Activated CD4-positive, alpha-beta memory T cell treated with anti-CD3 and anti-CD28 coated beads for 36 hours (primary cell): ENCODE results near the gene MAMLD1. TPM values are rescaled to one million over a fixed set of nuclear protein-coding genes. Genes with fewer than 3 reads are reported as not detected.

ENCODE experiments used
- CTCF ChIA-PET: fragments of 350-600 bp; sonication (Branson Sonifier 250); formaldehyde crosslinking; loops from one replicate; lab custom pipeline; 2021; ENCODE audit warnings: antibody characterized with exemption, inconsistent platforms; lab: Charles Lee
- POLR2A ChIA-PET: fragments of 350-600 bp; sonication (Branson Sonifier 250); formaldehyde crosslinking; loops from one replicate; lab custom pipeline; 2021; ENCODE audit warnings: antibody characterized with exemption; lab: Charles Lee
- DNase-seq: peaks from one replicate; pipeline ENCODE4 v3.0.0-alpha.2; 2020
- H3K27ac Mint-ChIP-seq: one replicate; pipeline ENCODE4 v1.8.0; 2021; ENCODE audit warnings: mixed read lengths
- H3K27me3 Mint-ChIP-seq: one replicate; pipeline ENCODE4 v1.8.0; 2021; ENCODE audit warnings: mixed read lengths
- H3K36me3 Mint-ChIP-seq: one replicate; pipeline ENCODE4 v1.8.0; 2021; ENCODE audit warnings: mixed read lengths
- H3K4me1 Mint-ChIP-seq: one replicate; pipeline ENCODE4 v1.8.0; 2021; ENCODE audit warnings: low read depth, mixed read lengths
- H3K4me3 Mint-ChIP-seq: one replicate; pipeline ENCODE4 v1.8.0; 2021; ENCODE audit warnings: mild to moderate bottlenecking, mixed read lengths
- H3K9me3 Mint-ChIP-seq: one replicate; pipeline ENCODE4 v1.8.0; 2021; ENCODE audit warnings: mixed read lengths
- intact Hi-C: fragments of 100-400 bp; cut with micrococcal nuclease; formaldehyde crosslinking; loops from one replicate; pipeline ENCODE4 v1.15.1; 2023
- total RNA-seq, 2 experiments: library from RNA; stranded (reverse); gene quantifications; one replicate each; pipeline ENCODE4 v1.2.3, GENCODE V29; 2021

The MAMLD1 gene
- total RNA-seq, 2 experiments from 2014 or later: 2.1 to 2.2 TPM

DNA sequence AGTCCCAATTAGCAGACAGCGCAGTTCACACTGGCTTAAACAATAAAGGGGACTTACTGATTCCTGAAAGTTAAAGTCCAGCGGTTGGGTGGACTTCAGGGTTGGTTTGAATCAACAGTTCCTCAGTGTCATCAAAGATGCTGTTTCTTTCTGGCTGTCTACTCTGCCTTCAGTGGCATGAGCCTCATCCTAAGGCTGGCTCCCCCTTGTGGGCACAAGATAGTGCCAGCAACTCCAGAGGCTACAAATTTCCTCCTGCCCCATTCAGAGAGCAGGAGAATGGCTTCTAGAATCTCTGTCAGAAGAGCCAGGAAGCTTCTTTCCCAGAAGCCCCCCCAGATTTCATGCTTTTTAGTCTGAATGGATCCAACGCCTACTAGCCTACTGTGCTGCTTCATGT, 122.9 kb downstream of the MAMLD1 start:
- no peaks in the 10 kb centered on the region for H3K36me3 Mint-ChIP-seq
- no peak overlapping the region for H3K27ac Mint-ChIP-seq
- ChIA-PET POLR2A (interaction anchor here (0.7 kb wide), 1 partner anchor 17 kb away, joined by 3 read pairs; no protein-coding TSS in a partner anchor), CTCF (interaction anchor here (1.1 to 2.8 kb wide), 5 partner anchors 9 to 198 kb away, joined by 3 to 9 read pairs (median 5); no protein-coding TSS in a partner anchor)
- intact Hi-C loops: loop anchor here (1.0 to 2.0 kb wide), 2 partner anchors 36 to 121 kb away; no protein-coding TSS in a partner anchor
- no peak overlapping the region for H3K4me3 Mint-ChIP-seq
- no peaks in the 10 kb centered on the region for H3K27me3 Mint-ChIP-seq
- DNase-seq: peak; percentile 52
- H3K4me1 Mint-ChIP-seq: peaks cover 27% of the 10 kb centered on the region
- no peaks in the 10 kb centered on the region for H3K9me3 Mint-ChIP-seq

- CTCF ChIA-PET: interaction anchor here (0.6 to 2.8 kb wide), 7 partner anchors 8 to 123 kb away, joined by 3 to 9 read pairs (median 5); no protein-coding TSS in a partner anchor
- Mint-ChIP-seq H3K36me3 (no peaks in the 10 kb centered on the region), H3K27me3 (no peaks in the 10 kb centered on the region), H3K4me3 (no peak overlapping the region), H3K9me3 (no peaks in the 10 kb centered on the region), H3K27ac (no peak overlapping the region), H3K4me1 (peaks cover 15% of the 10 kb centered on the region)
- POLR2A ChIA-PET: no interaction called here
- intact Hi-C loops: loop anchor here (2.0 kb wide), 1 partner anchor 123 kb away; no protein-coding TSS in a partner anchor
- no peak for DNase-seq
Observed at GRCh38 chrX:150487369-150488094, 124.4 kb downstream of the MAMLD1 start.

DNA sequence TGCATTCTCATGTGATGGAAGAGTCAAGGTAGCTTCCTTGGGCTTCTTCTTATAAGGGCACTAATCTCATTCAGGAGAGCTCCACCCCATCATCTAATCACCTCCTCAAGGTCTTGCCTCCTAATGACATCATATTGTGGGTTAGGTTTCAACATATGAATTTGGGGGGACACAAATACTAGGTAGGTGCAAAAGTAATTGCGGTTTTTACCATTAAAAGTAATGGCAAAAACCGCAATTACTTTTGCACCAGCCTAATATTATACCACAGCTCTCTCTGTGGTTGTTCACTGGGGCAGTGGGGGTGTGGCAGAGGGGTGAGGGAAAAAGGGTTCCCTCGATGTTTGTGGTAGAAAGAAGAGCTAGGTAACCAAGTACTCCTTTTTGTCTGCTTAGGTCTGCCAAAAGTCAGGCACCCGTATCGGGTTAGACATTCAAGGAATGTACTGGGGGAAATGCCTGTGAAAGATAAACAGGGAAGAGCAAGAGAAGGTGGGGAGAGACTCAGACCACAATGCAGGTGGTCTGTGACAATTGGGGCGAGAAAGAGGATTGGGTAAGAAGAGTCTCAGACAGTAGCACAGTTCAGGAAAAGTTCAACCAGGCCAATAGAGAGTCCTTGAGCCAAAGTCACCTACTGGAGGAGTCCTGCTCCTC, 126.4 kb downstream of the MAMLD1 start:
- Mint-ChIP-seq H3K36me3 (no peaks in the 10 kb centered on the region), H3K4me1 (no peaks in the 10 kb centered on the region), H3K9me3 (no peaks in the 10 kb centered on the region), H3K4me3 (no peak overlapping the region), H3K27ac (no peak overlapping the region), H3K27me3 (no peaks in the 10 kb centered on the region)
- no peak for DNase-seq
- intact Hi-C loops: no loop called here
- CTCF ChIA-PET: no interaction called here
- POLR2A ChIA-PET: no interaction called here

DNA sequence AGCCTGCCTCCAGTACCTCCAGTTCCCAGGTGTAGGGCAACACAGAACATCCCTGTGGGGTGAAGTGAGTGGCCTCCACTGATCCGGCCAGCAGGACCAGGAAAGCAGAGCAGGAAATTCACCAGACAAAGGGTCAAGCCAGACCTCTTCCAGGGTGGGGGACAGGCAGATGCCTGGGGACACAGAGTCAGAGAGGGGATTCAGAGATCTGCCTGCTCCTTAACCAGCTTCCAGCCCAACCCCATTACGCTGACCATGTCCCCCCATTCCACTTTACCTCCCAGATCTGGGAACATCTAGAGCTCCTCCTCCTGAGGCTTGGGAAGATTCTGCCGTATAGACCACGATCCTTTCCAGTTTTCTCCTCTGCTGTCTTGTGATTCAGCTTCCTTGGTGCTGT, 132.4 kb downstream of the MAMLD1 start:
- no peaks in the 10 kb centered on the region for H3K36me3 Mint-ChIP-seq
- intact Hi-C loops: no loop called here
- H3K4me1 Mint-ChIP-seq: no peaks in the 10 kb centered on the region
- H3K27ac Mint-ChIP-seq: no peak overlapping the region
- CTCF ChIA-PET: interaction anchor here (1.0 to 1.8 kb wide), 2 partner anchors 9 to 46 kb away, joined by 3 to 5 read pairs; no protein-coding TSS in a partner anchor
- no peak overlapping the region for H3K4me3 Mint-ChIP-seq
- POLR2A ChIA-PET: no interaction called here
- no peaks in the 10 kb centered on the region for H3K9me3 Mint-ChIP-seq
- no peak for DNase-seq
- H3K27me3 Mint-ChIP-seq: no peaks in the 10 kb centered on the region

DNA sequence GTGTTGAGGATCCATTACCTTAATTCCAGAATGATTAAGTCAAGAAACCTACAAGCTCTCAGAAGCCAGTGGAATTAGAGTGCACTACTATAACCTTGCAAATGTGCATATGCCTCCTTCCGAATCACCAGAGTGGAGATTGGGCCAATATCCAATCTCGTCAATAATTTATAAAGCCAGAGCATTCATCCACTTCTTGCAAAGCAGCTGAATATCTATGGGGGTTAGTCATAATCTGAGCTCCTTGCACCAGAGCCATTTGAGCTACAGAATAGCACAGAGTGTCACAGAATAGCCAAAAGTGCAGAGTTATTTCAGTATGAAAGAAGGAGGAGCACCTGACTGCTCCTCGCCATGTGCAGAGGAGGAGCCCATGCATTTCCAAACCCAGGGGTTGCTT, 136.1 kb downstream of the MAMLD1 start:
- H3K27me3 Mint-ChIP-seq: no peaks in the 10 kb centered on the region
- CTCF ChIA-PET: interaction anchor here (1.2 kb wide), 1 partner anchor 134 kb away, joined by 3 read pairs; no protein-coding TSS in a partner anchor

DNA sequence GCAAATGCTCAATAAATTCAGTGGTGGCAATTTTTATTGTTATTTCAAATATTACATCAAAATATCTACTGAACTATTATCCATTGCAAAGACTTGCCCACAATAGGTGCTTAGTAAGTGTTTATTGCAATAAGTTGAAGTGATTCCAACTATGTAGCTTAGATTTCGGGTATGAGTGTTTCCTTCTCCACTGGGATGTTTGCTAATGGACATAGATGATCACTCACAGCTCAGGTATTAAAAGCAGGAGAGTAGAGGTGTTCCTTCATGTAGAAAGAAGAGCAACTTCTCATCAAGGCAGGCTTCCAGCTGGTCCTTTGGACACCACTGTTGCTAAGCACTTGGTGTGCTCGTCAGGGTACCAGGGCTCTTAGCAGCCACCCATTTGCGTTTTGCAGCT, 139.0 kb downstream of the MAMLD1 start:
- no peak overlapping the region for H3K27ac Mint-ChIP-seq
- DNase-seq: no peak
- no peaks in the 10 kb centered on the region for H3K9me3 Mint-ChIP-seq
- no peaks in the 10 kb centered on the region for H3K36me3 Mint-ChIP-seq
- ChIA-PET POLR2A (interaction anchor here (1.3 kb wide), 1 partner anchor 13 kb away, joined by 3 read pairs; no protein-coding TSS in a partner anchor), CTCF (no interaction called here)
- H3K4me3 Mint-ChIP-seq: no peak overlapping the region
- H3K4me1 Mint-ChIP-seq: no peaks in the 10 kb centered on the region
- H3K27me3 Mint-ChIP-seq: no peaks in the 10 kb centered on the region
- intact Hi-C loops: no loop called here

More for the DNA sequence above, 136.1 kb downstream of the MAMLD1 start:
- DNase-seq: no peak
- Mint-ChIP-seq H3K27ac (no peak overlapping the region), H3K4me1 (no peaks in the 10 kb centered on the region), H3K9me3 (no peaks in the 10 kb centered on the region), H3K36me3 (no peaks in the 10 kb centered on the region), H3K4me3 (no peak overlapping the region)
- intact Hi-C loops: no loop called here
- POLR2A ChIA-PET: no interaction called here

DNA sequence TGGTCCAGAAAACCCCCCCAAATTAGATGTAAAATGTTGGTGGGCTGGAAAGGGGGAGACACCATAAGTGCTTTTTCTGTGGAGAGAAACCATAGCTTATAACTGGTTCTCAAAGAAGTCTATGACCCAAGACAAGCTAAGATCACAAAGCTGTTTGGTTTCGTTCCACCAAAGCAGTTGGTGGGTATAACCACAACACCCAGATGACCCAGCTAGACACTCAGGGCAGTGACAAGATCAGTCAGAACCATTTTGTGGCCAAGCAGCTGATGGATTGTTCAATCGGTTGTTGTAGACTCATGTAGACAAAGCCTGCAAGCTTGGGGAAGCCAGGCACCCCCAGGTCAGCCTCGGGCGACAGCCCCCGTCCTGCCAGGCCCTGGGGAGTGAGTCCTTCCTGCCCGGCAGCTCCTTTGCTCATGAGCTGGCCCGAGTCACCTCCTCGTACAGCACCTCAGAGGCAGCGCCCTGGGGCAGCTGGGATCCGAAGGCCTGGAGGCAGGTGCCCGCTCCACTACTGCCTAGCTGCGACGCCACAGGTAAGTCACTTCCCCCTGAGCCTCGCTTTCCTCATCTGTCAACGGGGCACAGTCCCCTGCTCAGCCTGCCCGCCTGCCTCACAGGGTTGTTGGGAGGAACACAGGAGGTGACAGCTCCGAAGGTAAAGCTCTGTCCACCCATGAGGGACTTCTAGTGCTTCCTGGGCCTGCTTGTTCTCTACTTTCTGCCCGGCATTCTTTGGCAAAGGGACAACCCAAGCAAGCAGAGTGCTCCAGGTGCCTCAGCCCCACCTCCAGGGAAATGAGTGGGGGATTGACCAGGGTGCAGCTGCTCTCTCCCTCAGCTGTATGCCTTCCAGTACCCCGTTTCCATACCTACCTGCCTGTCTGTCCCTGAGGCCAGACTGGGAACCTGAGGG, 140.1 kb downstream of the MAMLD1 start:
- no peaks in the 10 kb centered on the region for H3K36me3 Mint-ChIP-seq
- H3K4me1 Mint-ChIP-seq: no peaks in the 10 kb centered on the region
- no peak overlapping the region for H3K27ac Mint-ChIP-seq
- H3K27me3 Mint-ChIP-seq: no peaks in the 10 kb centered on the region
- no peak for DNase-seq
- intact Hi-C loops: no loop called here
- no peak overlapping the region for H3K4me3 Mint-ChIP-seq
- CTCF ChIA-PET: no interaction called here
- H3K9me3 Mint-ChIP-seq: no peaks in the 10 kb centered on the region
- POLR2A ChIA-PET: interaction anchor here (1.3 kb wide), 1 partner anchor 12 kb away, joined by 3 read pairs; no protein-coding TSS in a partner anchor

DNA sequence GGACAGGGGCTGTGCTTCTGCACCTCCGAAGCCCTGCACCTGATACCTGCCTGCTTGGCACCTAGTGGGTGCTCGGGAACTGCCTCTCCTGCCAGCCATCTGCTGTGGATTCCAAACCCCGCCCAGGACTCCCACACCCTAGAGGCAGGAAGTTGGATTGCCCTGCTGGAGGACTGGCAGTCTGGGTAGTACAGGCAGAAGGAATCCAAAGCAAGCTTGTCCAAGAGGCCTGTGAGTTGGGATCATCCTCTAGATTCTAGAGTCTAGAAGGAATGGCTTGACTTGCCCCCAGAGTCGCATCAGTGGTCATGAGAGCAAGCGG, 140.7 kb downstream of the MAMLD1 start:
- no peaks in the 10 kb centered on the region for H3K4me1 Mint-ChIP-seq
- DNase-seq: no peak
- ChIA-PET POLR2A (no interaction called here), CTCF (no interaction called here)
- H3K27ac Mint-ChIP-seq: no peak overlapping the region
- no peaks in the 10 kb centered on the region for H3K27me3 Mint-ChIP-seq
- intact Hi-C loops: no loop called here
- H3K4me3 Mint-ChIP-seq: no peak overlapping the region
- H3K36me3 Mint-ChIP-seq: no peaks in the 10 kb centered on the region
- H3K9me3 Mint-ChIP-seq: no peaks in the 10 kb centered on the region

DNA sequence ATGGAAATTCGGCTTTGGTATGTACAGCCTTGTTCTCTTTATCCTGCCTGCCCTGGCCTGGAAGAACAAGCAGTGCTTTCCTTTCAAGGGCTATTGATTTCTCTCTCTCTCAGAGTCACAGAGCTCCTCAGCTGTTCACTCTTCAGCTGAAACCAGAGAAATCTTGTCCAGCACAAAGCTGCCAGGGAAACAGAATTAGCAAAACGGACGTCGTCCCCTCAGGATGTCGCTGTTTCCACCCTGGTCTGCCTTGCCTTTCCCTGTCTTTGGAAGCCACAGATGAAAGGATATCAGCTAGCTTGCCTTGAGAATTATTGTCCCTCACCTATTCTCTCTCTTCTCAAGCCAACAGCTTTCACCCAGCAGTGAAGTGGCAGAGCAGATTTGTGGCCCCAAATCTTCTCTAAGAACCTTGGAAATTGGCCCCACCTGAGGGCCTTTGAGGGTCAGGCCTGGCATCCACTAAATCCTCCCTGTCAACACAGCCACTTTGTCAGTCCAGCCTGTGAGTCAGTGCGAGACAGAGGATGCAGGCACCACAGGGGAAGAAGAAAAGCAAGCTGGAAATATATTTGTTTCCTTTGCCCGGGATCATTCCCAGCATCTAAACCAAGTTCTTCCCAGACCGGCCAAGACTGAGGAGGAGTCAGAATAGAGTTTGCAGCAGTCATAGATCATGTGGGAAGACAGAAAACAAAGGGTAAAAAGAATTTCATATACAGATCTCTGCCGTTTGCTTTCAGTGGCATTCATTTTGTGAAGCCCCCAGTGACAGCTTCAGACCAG, 141.5 kb downstream of the MAMLD1 start:
- Mint-ChIP-seq H3K27me3 (no peaks in the 10 kb centered on the region), H3K4me1 (no peaks in the 10 kb centered on the region), H3K4me3 (no peak overlapping the region), H3K36me3 (no peaks in the 10 kb centered on the region), H3K27ac (no peak overlapping the region), H3K9me3 (no peaks in the 10 kb centered on the region)
- CTCF ChIA-PET: no interaction called here
- intact Hi-C loops: no loop called here
- POLR2A ChIA-PET: no interaction called here
- no peak for DNase-seq

DNA sequence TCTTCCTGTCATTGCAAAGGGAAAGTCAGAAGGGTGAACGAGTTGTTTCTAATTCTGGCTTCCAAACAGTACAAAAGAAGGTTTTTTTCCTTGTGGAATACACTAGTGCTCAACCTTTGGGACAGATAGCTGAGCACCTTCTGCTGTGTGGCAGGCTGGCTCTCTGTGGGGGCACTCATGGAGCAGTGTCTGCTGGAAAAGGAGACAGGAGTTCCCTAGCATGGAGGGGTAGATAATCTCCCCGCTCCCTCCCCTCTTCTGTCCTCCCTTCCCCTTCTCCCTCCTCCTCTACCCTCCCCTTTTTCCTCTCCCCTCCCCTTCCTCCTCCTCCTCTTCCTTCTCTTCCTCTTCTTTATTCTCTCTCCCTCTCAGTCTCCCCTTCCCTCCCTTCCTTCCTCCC, 142.9 kb downstream of the MAMLD1 start:
- DNase-seq: no peak
- Mint-ChIP-seq H3K4me1 (no peaks in the 10 kb centered on the region), H3K36me3 (no peaks in the 10 kb centered on the region), H3K9me3 (no peaks in the 10 kb centered on the region), H3K27me3 (no peaks in the 10 kb centered on the region), H3K27ac (no peak overlapping the region), H3K4me3 (no peak overlapping the region)
- ChIA-PET CTCF (no interaction called here), POLR2A (no interaction called here)
- intact Hi-C loops: no loop called here

- ChIA-PET POLR2A (no interaction called here), CTCF (no interaction called here)
- no peaks in the 10 kb centered on the region for H3K27me3 Mint-ChIP-seq
- no peaks in the 10 kb centered on the region for H3K9me3 Mint-ChIP-seq
- no peaks in the 10 kb centered on the region for H3K36me3 Mint-ChIP-seq
- no peaks in the 10 kb centered on the region for H3K4me1 Mint-ChIP-seq
- no peak overlapping the region for H3K27ac Mint-ChIP-seq
- no peak overlapping the region for H3K4me3 Mint-ChIP-seq
- intact Hi-C loops: no loop called here
- DNase-seq: no peak
Observed at GRCh38 chrX:150506486-150506885, 143.4 kb downstream of the MAMLD1 start.
